GM21786 (cell line): ENCODE measurements around the gene ARFGEF3.

Source experiments
- ATAC-seq: cut with Tn5 transposase; IDR thresholded peaks from one replicate; pipeline ENCODE4 v1.9.1; 2021; ENCODE audit not compliant: unreplicated experiment

The ARFGEF3 gene

GRCh38 chr6:138387577-138388368 is 226.0 kb downstream of the ARFGEF3 start:
- ATAC-seq: no peak

- ATAC-seq: no peak
Measured at GRCh38 chr6:138389551-138389950, 227.8 kb downstream of the ARFGEF3 start.
